Endothelial cell of umbilical vein (primary cell): ENCODE data around the gene SPG11. TPM values are rescaled to one million over a fixed set of nuclear protein-coding genes. Genes with fewer than 3 reads are reported as not detected.

Experiments used
- BruUV-seq: library from RNA; stranded (reverse); fragments of 400-500 nt; replicated peaks from 2 replicates; lab custom pipeline; 2021; lab: Mats Ljungman, UMichigan
- CTCF ChIA-PET: fragments of 300-600, 350-600 bp; sonication (Branson Sonifier 250); formaldehyde crosslinking; loops from one replicate; lab custom pipeline; 2021; ENCODE audit warnings: antibody characterized with exemption, inconsistent platforms; lab: Charles Lee
- POLR2A ChIA-PET: fragments of 300-600, 350-600 bp; sonication (Branson Sonifier 250); formaldehyde crosslinking; loops from one replicate; lab custom pipeline; 2021; ENCODE audit warnings: antibody characterized with exemption, inconsistent platforms; lab: Charles Lee
- DNase-seq: peaks from one replicate; pipeline ENCODE4 v3.0.0-alpha.2; 2011; ENCODE audit warnings: low read depth, low spot score
- FAIRE-seq: peaks from 2 replicates; lab custom pipeline; 2011; peaks lifted over from hg19 to GRCh38; lab: Jason Lieb, UNC
- H2AFZ ChIP-seq: 2 replicates; pipeline ENCODE4 v1.6.0; 2012; ENCODE audit warnings: low read depth, low read length, control low read depth, inconsistent platforms
- H3K27ac ChIP-seq: 2 replicates; pipeline ENCODE4 v1.5.1; 2011; ENCODE audit warnings: low read depth, mild to moderate bottlenecking, control low read depth, low read length, moderate library complexity; ENCODE audit not compliant: insufficient read depth
- H3K27me3 ChIP-seq, 2 experiments: 2 replicates each; pipeline versions ENCODE4 v1.6.0 to v1.6.1; 2011; ENCODE audit warnings: low read length in 2 of 2, mixed read lengths in 1 of 2; ENCODE audit not compliant: control insufficient read depth in 2 of 2, insufficient read depth in 2 of 2
- H3K36me3 ChIP-seq, 2 experiments: 2 replicates in 1 of 2; 3 replicates in 1 of 2; pipeline ENCODE4 v1.5.1; 2011; ENCODE audit warnings: low read length in 2 of 2, mild to moderate bottlenecking in 1 of 2, moderate library complexity in 1 of 2; ENCODE audit not compliant: control insufficient read depth in 2 of 2, insufficient read depth in 2 of 2; ENCODE audit errors: extremely low read depth in 1 of 2
- H3K4me1 ChIP-seq: 3 replicates; pipeline ENCODE4 v1.5.1; 2011; ENCODE audit warnings: mild to moderate bottlenecking, low read length; ENCODE audit not compliant: control insufficient read depth, insufficient read depth; ENCODE audit errors: extremely low read depth
- H3K4me2 ChIP-seq: 2 replicates; pipeline ENCODE4 v1.6.1; 2011; ENCODE audit warnings: low read length, control low read depth, mixed read lengths; ENCODE audit not compliant: insufficient read depth
- H3K4me3 ChIP-seq, 3 experiments: fragments of 200-600 bp in 1 of 3; sonication (generic), shearing (Covaris generic) in 1 of 3; replicated peaks in 1 of 3; 2 replicates each; pipeline ENCODE4 v1.5.1; 2011 to 2016; ENCODE audit warnings: control low read depth in 3 of 3, low read length in 3 of 3, mild to moderate bottlenecking in 2 of 3, inconsistent platforms in 1 of 3, low read depth in 1 of 3, moderate library complexity in 1 of 3; ENCODE audit not compliant: insufficient read depth in 1 of 3
- H3K79me2 ChIP-seq: 2 replicates; pipeline ENCODE4 v1.6.0; 2012; ENCODE audit warnings: low read length, inconsistent platforms; ENCODE audit not compliant: control insufficient read depth, insufficient read depth
- H3K9ac ChIP-seq: replicated peaks from 2 replicates; pipeline ENCODE3; 2011; ENCODE audit warnings: low read length, control low read depth; ENCODE audit not compliant: insufficient read depth; ENCODE audit errors: extremely low read depth
- H3K9me1 ChIP-seq: replicated peaks from 3 replicates; pipeline ENCODE4 v1.6.0; 2011; ENCODE audit warnings: mild to moderate bottlenecking, low read length; ENCODE audit not compliant: control insufficient read depth, insufficient read depth; ENCODE audit errors: extremely low read depth
- H3K9me3 ChIP-seq: replicated peaks from 2 replicates; pipeline ENCODE4 v1.5.1; 2012; ENCODE audit warnings: low read length, inconsistent platforms; ENCODE audit not compliant: control insufficient read depth, insufficient read depth
- H4K20me1 ChIP-seq: replicated peaks from 2 replicates; pipeline ENCODE3; 2011; ENCODE audit warnings: mild to moderate bottlenecking, low read length; ENCODE audit not compliant: control insufficient read depth, insufficient read depth; ENCODE audit errors: extremely low read depth
- EZH2 ChIP-seq: IDR thresholded peaks from 2 replicates; pipeline ENCODE4 v1.6.1; 2012; ENCODE audit warnings: borderline replicate concordance, low read depth, mild to moderate bottlenecking, moderate library complexity, low read length, inconsistent platforms; ENCODE audit not compliant: severe bottlenecking
- GATA2 ChIP-seq: IDR thresholded peaks from 2 replicates; pipeline ENCODE4 v1.7.0; 2011; ENCODE audit warnings: low read depth, mild to moderate bottlenecking, moderate library complexity, mixed read lengths, low read length; ENCODE audit not compliant: insufficient read length, insufficient read depth
- JUN ChIP-seq: IDR thresholded peaks from 2 replicates; pipeline ENCODE4 v1.6.1; 2011; ENCODE audit warnings: borderline replicate concordance, low read depth; ENCODE audit not compliant: insufficient read length, insufficient read depth
- POLR2A ChIP-seq: IDR thresholded peaks from 2 replicates; pipeline ENCODE4 v1.6.1; 2012; ENCODE audit warnings: low read depth, mild to moderate bottlenecking, control low read depth, low read length
- dilution Hi-C: fragments of 300-500 bp; cut with MboI; formaldehyde crosslinking; loops from one replicate; pipeline ENCODE4 v1.15.0; 2019; ENCODE audit warnings: low sequenced_read_pairs; ENCODE audit not compliant: extremely low pct_ligation_motif_present
- intact Hi-C: fragments of 100-400 bp; cut with micrococcal nuclease; formaldehyde crosslinking; loops from one replicate; pipeline ENCODE4 v1.10.0; 2022
- polyA plus RNA-seq, 4 experiments: library from polyadenylated mRNA; depleted of rRNA in 3 of 4; stranded (reverse) in 3 of 4; unstranded in 1 of 4; fragments of >200 nt; gene quantifications; 2 replicates each; pipeline versions ENCODE4 v1.2.1 to v1.2.3, GENCODE V29; 2011 to 2012; ENCODE audit warnings: missing spikeins in 1 of 4
- total RNA-seq: library from RNA; stranded (reverse); gene quantifications from 2 replicates; pipeline ENCODE4 v1.2.3, GENCODE V29; 2021
- TF ChIP-seq, protein P1 (sequence below), 2 donors: IDR thresholded peaks; 1 replicate in 1 of 2; 2 replicates in 1 of 2; pipeline ENCODE4 v1.5.1; 2011; ENCODE audit warnings: low read length in 2 of 2, mild to moderate bottlenecking in 2 of 2, moderate library complexity in 2 of 2, control low read depth in 1 of 2, inconsistent platforms in 1 of 2, low read depth in 1 of 2; ENCODE audit not compliant: insufficient read depth in 1 of 2; ENCODE audit errors: extremely low read depth in 1 of 2

The SPG11 gene
- total and polyA plus RNA-seq, 2 donors (not counting 3 experiments of a cell fraction or from before 2014, with no cell fraction given) = 30.7 to 53.5 TPM

DNA sequence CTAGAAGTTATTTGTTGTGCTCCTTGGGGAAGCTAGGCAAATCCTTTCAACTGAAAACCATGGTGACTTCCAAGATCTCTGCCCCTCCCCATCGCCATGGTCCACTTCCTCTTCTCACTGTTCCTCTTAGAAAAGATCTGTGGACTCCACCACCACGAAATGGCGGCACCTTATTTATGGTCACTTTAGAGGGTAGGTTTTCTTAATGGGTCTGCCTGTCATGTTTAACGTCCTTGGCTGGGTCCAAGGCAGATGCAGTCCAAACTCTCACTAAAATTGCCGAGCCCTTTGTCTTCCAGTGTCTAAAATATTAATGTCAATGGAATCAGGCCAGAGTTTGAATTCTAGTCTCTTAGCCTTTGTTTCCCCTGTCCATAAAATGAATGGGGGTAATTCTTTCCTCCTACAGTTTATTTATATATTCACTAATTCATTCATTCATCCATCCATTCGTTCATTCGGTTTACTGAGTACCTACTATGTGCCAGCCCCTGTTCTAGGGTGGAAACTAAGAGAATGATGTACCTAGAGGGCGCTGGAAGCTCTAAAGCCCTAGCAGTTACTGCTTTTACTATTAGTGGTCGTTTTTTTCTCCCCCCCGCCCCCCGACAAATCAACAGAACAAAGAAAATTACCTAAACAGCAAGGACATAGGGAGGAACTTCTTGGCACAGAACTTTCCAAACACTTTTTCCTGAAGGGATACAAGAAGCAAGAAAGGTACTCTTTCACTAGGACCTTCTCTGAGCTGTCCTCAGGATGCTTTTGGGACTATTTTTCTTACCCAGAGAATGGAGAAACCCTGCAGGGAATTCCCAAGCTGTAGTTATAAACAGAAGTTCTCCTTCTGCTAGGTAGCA, 47.0 kb upstream of the SPG11 start:
- ChIA-PET POLR2A (interaction anchor here (0.6 to 5.3 kb wide), 10 partner anchors 10 to 47 kb away, joined by 3 to 63 read pairs (median 6); partner anchors contain the start of genes SPG11 and TRIM69), CTCF (interaction anchor here (0.6 to 6.8 kb wide), 10 partner anchors 12 to 327 kb away, joined by 3 to 107 read pairs (median 4); partner anchors contain the start of genes SPG11 and TRIM69)
- peaks cover 0 to 4% of the 10 kb centered on the region in 2 experiments for H3K36me3 ChIP-seq
- peak overlapping the region; percentile 96 for H3K4me2 ChIP-seq
- TF ChIP-seq POLR2A = no peak
- TF ChIP-seq EZH2 = no peak
- TF ChIP-seq GATA2 = no peak
- TF ChIP-seq JUN = no peak
- TF ChIP-seq, protein P1, sequence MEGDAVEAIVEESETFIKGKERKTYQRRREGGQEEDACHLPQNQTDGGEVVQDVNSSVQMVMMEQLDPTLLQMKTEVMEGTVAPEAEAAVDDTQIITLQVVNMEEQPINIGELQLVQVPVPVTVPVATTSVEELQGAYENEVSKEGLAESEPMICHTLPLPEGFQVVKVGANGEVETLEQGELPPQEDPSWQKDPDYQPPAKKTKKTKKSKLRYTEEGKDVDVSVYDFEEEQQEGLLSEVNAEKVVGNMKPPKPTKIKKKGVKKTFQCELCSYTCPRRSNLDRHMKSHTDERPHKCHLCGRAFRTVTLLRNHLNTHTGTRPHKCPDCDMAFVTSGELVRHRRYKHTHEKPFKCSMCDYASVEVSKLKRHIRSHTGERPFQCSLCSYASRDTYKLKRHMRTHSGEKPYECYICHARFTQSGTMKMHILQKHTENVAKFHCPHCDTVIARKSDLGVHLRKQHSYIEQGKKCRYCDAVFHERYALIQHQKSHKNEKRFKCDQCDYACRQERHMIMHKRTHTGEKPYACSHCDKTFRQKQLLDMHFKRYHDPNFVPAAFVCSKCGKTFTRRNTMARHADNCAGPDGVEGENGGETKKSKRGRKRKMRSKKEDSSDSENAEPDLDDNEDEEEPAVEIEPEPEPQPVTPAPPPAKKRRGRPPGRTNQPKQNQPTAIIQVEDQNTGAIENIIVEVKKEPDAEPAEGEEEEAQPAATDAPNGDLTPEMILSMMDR (IDR thresholded peaks at IDR 0.05; ENCODE audit: extremely low read depth in 1 of 2, insufficient read depth in 1 of 2, low read depth in 1 of 2, low read length in 2 of 2) = peak in 1 of 2 donors; percentile 19
- H4K20me1 ChIP-seq = peaks cover 5% of the 10 kb centered on the region
- TSS peak; percentile 79 for BruUV-seq
- peak overlapping the region; percentile 79 to 96 (median 87) for H3K4me3 ChIP-seq
- intact Hi-C loops = loop anchor here (1.0 to 10.0 kb wide), 3 partner anchors 47 to 484 kb away; partner anchors contain the start of gene SPG11
- peak overlapping the region; percentile 85 for H2AFZ ChIP-seq
- H3K27me3 ChIP-seq = no peaks in the 10 kb centered on the region
- H3K79me2 ChIP-seq = peaks cover 41% of the 10 kb centered on the region
- FAIRE-seq (peak; percentile 18), DNase-seq (no peak)
- H3K9me1 ChIP-seq = no peaks in the 10 kb centered on the region
- peak overlapping the region; percentile 92 for H3K27ac ChIP-seq
- dilution Hi-C loops = no loop called here
- H3K9ac ChIP-seq = peak overlapping the region; percentile 97
- peaks cover 4% of the 10 kb centered on the region for H3K4me1 ChIP-seq
- H3K9me3 ChIP-seq = no peaks in the 10 kb centered on the region
